ENCODE measurements around the gene ASTN1. TPM values are rescaled to one million over a fixed set of nuclear protein-coding genes. Genes with fewer than 3 reads are reported as not detected.
A peak's percentile ranks its signal among the peaks of the same experiment; 100 is the strongest.

Gene ASTN1
- total and polyA plus RNA-seq, 9 donors: 3.8 to 8.5 (median 6.2) TPM

GRCh38 chr1:177133977-177134538 lies 30.5 kb downstream of the ASTN1 start:
- Histone ChIP-seq H3K4me1 (ENCODE audit: control insufficient read depth, insufficient read depth, low read length) (no peaks in the 10 kb centered on the region), H3K9me3 (replicated peaks; ENCODE audit: control insufficient read depth, low read depth, low read length) (no peaks in the 10 kb centered on the region), H3K27me3 (ENCODE audit: control insufficient read depth, insufficient read depth, low read length) (no peaks in the 10 kb centered on the region), H3K27ac (ENCODE audit: low read length) (no peak overlapping the region), H3K36me3 (ENCODE audit: control insufficient read depth, insufficient read depth, low read length) (no peaks in the 10 kb centered on the region), H3K4me3 (ENCODE audit: low read length) (no peak overlapping the region)
- DNase-seq: no peak
- 63% methylated on average over 2 of the region's 4 CpGs for WGBS (ENCODE audit: insufficient coverage)

GRCh38 chr1:177132141-177132540 lies 32.4 kb downstream of the ASTN1 start:
- H3K4me3 ChIP-seq (ENCODE audit: low read length): no peak overlapping the region
- WGBS (ENCODE audit: insufficient coverage): no CpG with 5 or more reads among the region's 2 CpGs
- H3K36me3 ChIP-seq (ENCODE audit: control insufficient read depth, insufficient read depth, low read length): no peaks in the 10 kb centered on the region
- H3K27ac ChIP-seq (ENCODE audit: low read length): no peak overlapping the region
- no peak for DNase-seq
- no peaks in the 10 kb centered on the region for H3K9me3 ChIP-seq (replicated peaks; ENCODE audit: control insufficient read depth, low read depth, low read length)
- H3K27me3 ChIP-seq (ENCODE audit: control insufficient read depth, insufficient read depth, low read length): no peaks in the 10 kb centered on the region
- H3K4me1 ChIP-seq (ENCODE audit: control insufficient read depth, insufficient read depth, low read length): no peaks in the 10 kb centered on the region

GRCh38 chr1:177131723-177132122 lies 32.8 kb downstream of the ASTN1 start:
- Histone ChIP-seq H3K27me3 (ENCODE audit: control insufficient read depth, insufficient read depth, low read length) (no peaks in the 10 kb centered on the region), H3K27ac (ENCODE audit: low read length) (no peak overlapping the region), H3K36me3 (ENCODE audit: control insufficient read depth, insufficient read depth, low read length) (no peaks in the 10 kb centered on the region), H3K4me3 (ENCODE audit: low read length) (no peak overlapping the region), H3K4me1 (ENCODE audit: control insufficient read depth, insufficient read depth, low read length) (no peaks in the 10 kb centered on the region), H3K9me3 (replicated peaks; ENCODE audit: control insufficient read depth, low read depth, low read length) (no peaks in the 10 kb centered on the region)
- DNase-seq: no peak
- WGBS (ENCODE audit: insufficient coverage): 69% methylated on average over 3 of the region's 4 CpGs

- H3K27ac ChIP-seq (ENCODE audit: low read length): no peak overlapping the region
Measured at GRCh38 chr1:177130451-177130945, 34.0 kb downstream of the ASTN1 start.

GRCh38 chr1:177128665-177129281 lies 35.7 kb downstream of the ASTN1 start:
- DNase-seq: no peak
- no peaks in the 10 kb centered on the region for H3K4me1 ChIP-seq (ENCODE audit: control insufficient read depth, insufficient read depth, low read length)
- H3K4me3 ChIP-seq (ENCODE audit: low read length): no peak overlapping the region
- no peaks in the 10 kb centered on the region for H3K9me3 ChIP-seq (replicated peaks; ENCODE audit: control insufficient read depth, low read depth, low read length)
- no peaks in the 10 kb centered on the region for H3K27me3 ChIP-seq (ENCODE audit: control insufficient read depth, insufficient read depth, low read length)
- H3K27ac ChIP-seq (ENCODE audit: low read length): no peak overlapping the region
- no peaks in the 10 kb centered on the region for H3K36me3 ChIP-seq (ENCODE audit: control insufficient read depth, insufficient read depth, low read length)
- no CpG with 5 or more reads among the region's 4 CpGs for WGBS (ENCODE audit: insufficient coverage)

More at GRCh38 chr1:177130451-177130945, 34.0 kb downstream of the ASTN1 start:
- Histone ChIP-seq H3K9me3 (replicated peaks; ENCODE audit: control insufficient read depth, low read depth, low read length) (no peaks in the 10 kb centered on the region), H3K27me3 (ENCODE audit: control insufficient read depth, insufficient read depth, low read length) (no peaks in the 10 kb centered on the region), H3K4me1 (ENCODE audit: control insufficient read depth, insufficient read depth, low read length) (no peaks in the 10 kb centered on the region), H3K36me3 (ENCODE audit: control insufficient read depth, insufficient read depth, low read length) (no peaks in the 10 kb centered on the region), H3K4me3 (ENCODE audit: low read length) (no peak overlapping the region)
- DNase-seq: no peak
- 73% methylated on average over 4 of the region's 5 CpGs for whole genome bisulfite sequencing (ENCODE audit: insufficient coverage)

- H3K27ac ChIP-seq (ENCODE audit: low read length): no peak overlapping the region
- WGBS (ENCODE audit: insufficient coverage): 57% methylated on average over 3 of the region's 3 CpGs
- H3K4me1 ChIP-seq (ENCODE audit: control insufficient read depth, insufficient read depth, low read length): no peaks in the 10 kb centered on the region
- no peak for DNase-seq
- no peaks in the 10 kb centered on the region for H3K36me3 ChIP-seq (ENCODE audit: control insufficient read depth, insufficient read depth, low read length)
- no peaks in the 10 kb centered on the region for H3K27me3 ChIP-seq (ENCODE audit: control insufficient read depth, insufficient read depth, low read length)
- H3K9me3 ChIP-seq (replicated peaks; ENCODE audit: control insufficient read depth, low read depth, low read length): no peaks in the 10 kb centered on the region
- H3K4me3 ChIP-seq (ENCODE audit: low read length): no peak overlapping the region
Measured at GRCh38 chr1:177126267-177126666, 38.2 kb downstream of the ASTN1 start.

- no peaks in the 10 kb centered on the region for H3K36me3 ChIP-seq (ENCODE audit: control insufficient read depth, insufficient read depth, low read length)
- no peak for DNase-seq
- no peaks in the 10 kb centered on the region for H3K9me3 ChIP-seq (replicated peaks; ENCODE audit: control insufficient read depth, low read depth, low read length)
- no peak overlapping the region for H3K4me3 ChIP-seq (ENCODE audit: low read length)
- H3K4me1 ChIP-seq (ENCODE audit: control insufficient read depth, insufficient read depth, low read length): no peaks in the 10 kb centered on the region
- no peak overlapping the region for H3K27ac ChIP-seq (ENCODE audit: low read length)
- H3K27me3 ChIP-seq (ENCODE audit: control insufficient read depth, insufficient read depth, low read length): no peaks in the 10 kb centered on the region
- 83% methylated on average over 3 of the region's 4 CpGs for whole genome bisulfite sequencing (ENCODE audit: insufficient coverage)
Measured at GRCh38 chr1:177124577-177125278, 39.8 kb downstream of the ASTN1 start.

- no peak overlapping the region for H3K4me3 ChIP-seq (ENCODE audit: low read length)
- no peak overlapping the region for H3K27ac ChIP-seq (ENCODE audit: low read length)
- DNase-seq: no peak
- no peaks in the 10 kb centered on the region for H3K9me3 ChIP-seq (replicated peaks; ENCODE audit: control insufficient read depth, low read depth, low read length)
- H3K4me1 ChIP-seq (ENCODE audit: control insufficient read depth, insufficient read depth, low read length): no peaks in the 10 kb centered on the region
- H3K36me3 ChIP-seq (ENCODE audit: control insufficient read depth, insufficient read depth, low read length): no peaks in the 10 kb centered on the region
- no peaks in the 10 kb centered on the region for H3K27me3 ChIP-seq (ENCODE audit: control insufficient read depth, insufficient read depth, low read length)
- 83% methylated on average over 7 of the region's 12 CpGs for WGBS (ENCODE audit: insufficient coverage)
Measured at GRCh38 chr1:177122461-177123251, 41.9 kb downstream of the ASTN1 start.

GRCh38 chr1:177119311-177119710 lies 45.2 kb downstream of the ASTN1 start:
- H3K27me3 ChIP-seq (ENCODE audit: control insufficient read depth, insufficient read depth, low read length): no peaks in the 10 kb centered on the region
- no peak overlapping the region for H3K4me3 ChIP-seq (ENCODE audit: low read length)
- no peaks in the 10 kb centered on the region for H3K9me3 ChIP-seq (replicated peaks; ENCODE audit: control insufficient read depth, low read depth, low read length)
- H3K27ac ChIP-seq (ENCODE audit: low read length): no peak overlapping the region
- H3K36me3 ChIP-seq (ENCODE audit: control insufficient read depth, insufficient read depth, low read length): no peaks in the 10 kb centered on the region
- WGBS (ENCODE audit: insufficient coverage): no CpG with 5 or more reads among the region's 4 CpGs
- DNase-seq: peak; percentile 3
- H3K4me1 ChIP-seq (ENCODE audit: control insufficient read depth, insufficient read depth, low read length): no peaks in the 10 kb centered on the region

GRCh38 chr1:177118901-177119300 lies 45.6 kb downstream of the ASTN1 start:
- Histone ChIP-seq H3K4me3 (ENCODE audit: low read length) (no peak overlapping the region), H3K9me3 (replicated peaks; ENCODE audit: control insufficient read depth, low read depth, low read length) (no peaks in the 10 kb centered on the region), H3K4me1 (ENCODE audit: control insufficient read depth, insufficient read depth, low read length) (no peaks in the 10 kb centered on the region), H3K27ac (ENCODE audit: low read length) (no peak overlapping the region), H3K27me3 (ENCODE audit: control insufficient read depth, insufficient read depth, low read length) (no peaks in the 10 kb centered on the region), H3K36me3 (ENCODE audit: control insufficient read depth, insufficient read depth, low read length) (no peaks in the 10 kb centered on the region)
- DNase-seq: no peak
- no CpG with 5 or more reads among the region's 4 CpGs for WGBS (ENCODE audit: insufficient coverage)
